GM12878 (cell line): Measurements from ENCODE around the gene JOSD2. TPM values are rescaled to one million over a fixed set of nuclear protein-coding genes. Genes with fewer than 3 reads are reported as not detected.

Source experiments
- ATAC-seq: fragments of 200-7000 bp; cut with Tn5 transposase; 3 replicates; pipeline ENCODE4 v1.9.1; 2020; ENCODE audit warnings: mild to moderate bottlenecking, moderate library complexity
- BruUV-seq: library from RNA; stranded (reverse); fragments of 400-500 nt; replicated peaks from 2 replicates; lab custom pipeline; 2021; lab: Mats Ljungman, UMichigan
- CTCF ChIA-PET: fragments of 300-600 bp; sonication (Branson Sonifier 250); formaldehyde crosslinking; extraction: SDS; loops from one replicate; lab custom pipeline; 2021; ENCODE audit warnings: inconsistent platforms; lab: Yijun Ruan, JAX
- POLR2A ChIA-PET: fragments of 350-600 bp; formaldehyde crosslinking; extraction: SDS; loops from one replicate; lab custom pipeline; 2021; ENCODE audit warnings: inconsistent platforms; lab: Charles Lee
- RAD21 ChIA-PET: fragments of 300-600 bp; sonication (Branson Sonifier 250); formaldehyde crosslinking; loops from one replicate; lab custom pipeline; 2023; ENCODE audit warnings: antibody characterized with exemption; ENCODE audit not compliant: unreplicated experiment; lab: Charles Lee
- SMC1A ChIA-PET: fragments of 300-600 bp; sonication (Branson Sonifier 250); formaldehyde crosslinking; loops from one replicate; lab custom pipeline; 2023; ENCODE audit not compliant: unreplicated experiment, uncharacterized antibody; lab: Charles Lee
- DNase-seq: peaks from one replicate; pipeline ENCODE4 v3.0.0-alpha.2; 2011; ENCODE audit warnings: low read depth, low spot score
- FAIRE-seq: peaks from 3 replicates; lab custom pipeline; 2011; peaks lifted over from hg19 to GRCh38; lab: Jason Lieb, UNC
- H2AFZ ChIP-seq: 2 replicates; pipeline ENCODE4 v1.6.0; 2011; ENCODE audit warnings: low read depth, low read length, control low read depth; ENCODE audit not compliant: control insufficient read depth
- H3K27ac ChIP-seq: 2 replicates; pipeline ENCODE4 v1.5.1; 2011; ENCODE audit warnings: control low read depth; ENCODE audit not compliant: control insufficient read depth, insufficient read depth
- H3K27me3 ChIP-seq, 2 experiments: replicated peaks in 1 of 2; 2 replicates each; pipeline versions ENCODE4 v1.6.0 to v1.6.1; 2011; ENCODE audit warnings: low read length in 1 of 2; ENCODE audit not compliant: control insufficient read depth in 2 of 2, insufficient read depth in 2 of 2
- H3K36me3 ChIP-seq, 2 experiments: 2 replicates each; pipeline ENCODE4 v1.5.1; 2011; ENCODE audit warnings: low read length in 1 of 2; ENCODE audit not compliant: control insufficient read depth in 2 of 2, insufficient read depth in 2 of 2
- H3K4me1 ChIP-seq: 2 replicates; pipeline ENCODE4 v1.6.1; 2011; ENCODE audit warnings: mild to moderate bottlenecking, low read length, moderate library complexity, mixed read lengths; ENCODE audit not compliant: control insufficient read depth, insufficient read depth
- H3K4me2 ChIP-seq: 2 replicates; pipeline ENCODE4 v1.6.0; 2011; ENCODE audit warnings: control low read depth; ENCODE audit not compliant: control insufficient read depth, insufficient read depth
- H3K4me3 ChIP-seq: fragments of 200-600 bp; sonication (generic); 2 replicates; pipeline ENCODE4 v1.5.1; 2016
- H3K79me2 ChIP-seq: 2 replicates; pipeline ENCODE4 v1.6.0; 2011; ENCODE audit warnings: low read length; ENCODE audit not compliant: control insufficient read depth, insufficient read depth
- H3K9ac ChIP-seq: 2 replicates; pipeline ENCODE4 v1.8.0; 2011; ENCODE audit warnings: low read length, control low read depth, mixed read lengths; ENCODE audit not compliant: control insufficient read depth, insufficient read depth
- H3K9me3 ChIP-seq: replicated peaks from 3 replicates; pipeline ENCODE4 v1.5.1; 2011; ENCODE audit warnings: mild to moderate bottlenecking, low read length; ENCODE audit not compliant: control insufficient read depth, insufficient read depth
- H4K20me1 ChIP-seq: 2 replicates; pipeline ENCODE4 v1.6.0; 2011; ENCODE audit not compliant: control insufficient read depth, insufficient read depth
- IRF4 ChIP-seq: IDR thresholded peaks from 2 replicates; pipeline ENCODE4 v1.6.1; 2011; ENCODE audit warnings: low read depth, low read length
- NBN ChIP-seq: fragments of 450-650 bp; IDR thresholded peaks from 2 replicates; pipeline ENCODE4 v1.6.1; 2016
- NFXL1 ChIP-seq: fragments of 450-650 bp; IDR thresholded peaks from 2 replicates; pipeline ENCODE4 v1.6.1; 2017; ENCODE audit warnings: antibody characterized with exemption, mild to moderate bottlenecking, borderline replicate concordance
- NR2C1 ChIP-seq: fragments of 450-650 bp; IDR thresholded peaks from 2 replicates; pipeline ENCODE4 v1.6.1; 2017; ENCODE audit warnings: antibody characterized with exemption, mild to moderate bottlenecking, moderate library complexity
- PAX8 ChIP-seq: fragments of 450-650 bp; IDR thresholded peaks from 2 replicates; pipeline ENCODE4 v1.6.1; 2017; ENCODE audit warnings: mild to moderate bottlenecking, moderate library complexity
- SMAD1 ChIP-seq: fragments of 450-650 bp; IDR thresholded peaks from 2 replicates; pipeline ENCODE4 v1.6.1; 2018; ENCODE audit warnings: mild to moderate bottlenecking, low read depth; ENCODE audit not compliant: partially characterized antibody
- SMC3 ChIP-seq: IDR thresholded peaks from 2 replicates; pipeline ENCODE4 v1.6.1; 2011; ENCODE audit warnings: low read length, improper control_type of control experiment, borderline replicate concordance
- SPI1 ChIP-seq: IDR thresholded peaks from 2 replicates; pipeline ENCODE4 v1.6.1; 2011; ENCODE audit warnings: low read depth, mild to moderate bottlenecking, low read length, moderate library complexity, borderline replicate concordance; ENCODE audit not compliant: insufficient read depth
- SREBF2 ChIP-seq: IDR thresholded peaks from 2 replicates; pipeline ENCODE4 v1.6.1; 2012; ENCODE audit warnings: mild to moderate bottlenecking, low read length
- YBX1 ChIP-seq: fragments of 450-650 bp; IDR thresholded peaks from 2 replicates; pipeline ENCODE4 v1.6.1; 2016; ENCODE audit warnings: antibody characterized with exemption
- ZNF217 ChIP-seq: fragments of 450-650 bp; IDR thresholded peaks from 2 replicates; pipeline ENCODE4 v1.6.1; 2017; ENCODE audit warnings: antibody characterized with exemption, mild to moderate bottlenecking
- WGBS: methylation state at CpG from one replicate; pipeline ENCODE4 v1.1.6; 2016; ENCODE audit warnings: low lambda C conversion rate; ENCODE audit not compliant: insufficient replicate concordance, insufficient coverage; ENCODE audit errors: missing lambda C conversion rate; 5-methylcytosine and 5-hydroxymethylcytosine counted together
- in situ Hi-C: fragments of 300-500 bp; cut with MboI; formaldehyde crosslinking; loops from 9 replicates; pipeline ENCODE4 v1.14.3; 2018; ENCODE audit warnings: mixed read lengths
- intact Hi-C: fragments of 100-400 bp; cut with micrococcal nuclease; formaldehyde crosslinking; loops from one replicate; pipeline ENCODE4 v1.14.2; 2022; ENCODE audit not compliant: unreplicated experiment
- polyA plus RNA-seq, 11 experiments: library from polyadenylated mRNA; depleted of rRNA in 4 of 11; unstranded in 6 of 11; stranded (reverse) in 5 of 11; fragments of >200 nt; fragmentation: Nextera tagmentation in 4 of 11; fragmentation: Illumina TruSeq in 1 of 11; extraction: Ambion mirVana in 4 of 11; extraction: Trizol in 1 of 11; gene quantifications; 1 replicate in 1 of 11; 2 replicates in 10 of 11; pipeline versions ENCODE4 v1.2.1 to v1.2.3, GENCODE V29; 2011 to 2016; ENCODE audit warnings: inconsistent platforms in 2 of 11, missing spikeins in 2 of 11, low read depth in 1 of 11
- total RNA-seq, 4 experiments: library from RNA; depleted of rRNA in 3 of 4; stranded (reverse); fragments of >200 nt in 3 of 4; fragmentation: Illumina TruSeq in 1 of 4; extraction: Trizol in 1 of 4; gene quantifications; 2 replicates each; pipeline versions ENCODE4 v1.2.1 to v1.2.3, GENCODE V29; 2013 to 2021

JOSD2 gene
- total and polyA plus RNA-seq, 10 of the 15 experiments (the other 5 are each of a cell fraction or from before 2014, with no cell fraction given) = 0.91 to 26.7 (median 13.0) TPM

GRCh38 chr19:50459067-50459456, 51.9 kb downstream of the JOSD2 start:
- H3K4me1 ChIP-seq = peaks cover 20% of the 10 kb centered on the region
- no peaks in the 10 kb centered on the region for H4K20me1 ChIP-seq
- ATAC-seq = no peak
- H3K27me3 ChIP-seq = no peaks in the 10 kb centered on the region
- ChIA-PET RAD21 (no interaction called here), POLR2A (no interaction called here), CTCF (no interaction called here), SMC1A (interaction anchor here (1.2 kb wide), 1 partner anchor 91 kb away, joined by 4 read pairs; no protein-coding TSS in a partner anchor)
- 93% methylated on average over 19 of the region's 32 CpGs for WGBS
- no peak for TF ChIP-seq NR2C1
- no peak for TF ChIP-seq SREBF2
- TF ChIP-seq SPI1 = no peak
- TF ChIP-seq SMAD1 = no peak
- no peak for TF ChIP-seq NFXL1
- no peak for TF ChIP-seq NBN
- no peak for TF ChIP-seq PAX8
- TF ChIP-seq ZNF217 = no peak
- no peak for TF ChIP-seq IRF4
- TF ChIP-seq YBX1 = no peak
- no peak for TF ChIP-seq SMC3
- in situ Hi-C loops = no loop called here
- H3K36me3 ChIP-seq = no peaks in the 10 kb centered on the region
- no peak overlapping the region for H3K4me3 ChIP-seq
- no peak overlapping the region for H3K4me2 ChIP-seq
- no peaks in the 10 kb centered on the region for H3K9me3 ChIP-seq
- H3K27ac ChIP-seq = no peak overlapping the region
- no peak overlapping the region for H3K9ac ChIP-seq
- intact Hi-C loops = no loop called here
- BruUV-seq = no TSS peak
- FAIRE-seq = no peak
- H2AFZ ChIP-seq = no peak overlapping the region
- DNase-seq = no peak
- no peaks in the 10 kb centered on the region for H3K79me2 ChIP-seq
